Activated T-cell treated with anti-CD3 and anti-CD28 coated beads, Interleukin-2, amount 50 U/mL, for 4 hours (primary cell): ENCODE data around the gene ADAMTS17. TPM values are rescaled to one million over a fixed set of nuclear protein-coding genes. Genes with fewer than 3 reads are reported as not detected.

Experiments
- ATAC-seq, 2 donors: fragments of 200-7000 bp; cut with Tn5 transposase; one replicate each; pipeline ENCODE4 v1.10.0; 2021
- DNase-seq: peaks from one replicate; pipeline ENCODE4 v3.0.0-alpha.2; 2020
- H3K27me3 Mint-ChIP-seq: one replicate; pipeline ENCODE4 v1.8.0; 2021; ENCODE audit warnings: low read depth, mixed read lengths
- H3K36me3 Mint-ChIP-seq: one replicate; pipeline ENCODE4 v1.8.0; 2022; ENCODE audit warnings: mixed read lengths; ENCODE audit not compliant: insufficient read depth
- H3K4me1 Mint-ChIP-seq: one replicate; pipeline ENCODE4 v1.8.0; 2021; ENCODE audit warnings: low read depth, mixed read lengths
- H3K4me3 Mint-ChIP-seq: one replicate; pipeline ENCODE4 v1.8.0; 2021; ENCODE audit warnings: mild to moderate bottlenecking, moderate library complexity, mixed read lengths
- H3K9me3 Mint-ChIP-seq: one replicate; pipeline ENCODE4 v1.8.0; 2021; ENCODE audit warnings: mixed read lengths
- total RNA-seq, 3 donors: library from RNA; stranded (reverse); gene quantifications; one replicate each; pipeline ENCODE4 v1.2.1, GENCODE V29; 2021

ADAMTS17 gene
- total RNA-seq, 3 donors from 2014 or later: 2.6 to 3.9 (median 3.2) TPM

GRCh38 chr15:100227781-100228180 is 114.0 kb downstream of the ADAMTS17 start:
- Mint-ChIP-seq H3K4me3 (no peak overlapping the region), H3K4me1 (peaks cover 28% of the 10 kb centered on the region), H3K27me3 (no peaks in the 10 kb centered on the region), H3K36me3 (peaks cover 5% of the 10 kb centered on the region), H3K9me3 (no peaks in the 10 kb centered on the region)
- DNase-seq: no peak
- ATAC-seq: no peak

- no peaks in the 10 kb centered on the region for H3K9me3 Mint-ChIP-seq
- H3K36me3 Mint-ChIP-seq: peaks cover 3% of the 10 kb centered on the region
- no peaks in the 10 kb centered on the region for H3K27me3 Mint-ChIP-seq
- DNase-seq (no peak), ATAC-seq (no peak)
- H3K4me3 Mint-ChIP-seq: no peak overlapping the region
- peaks cover 28% of the 10 kb centered on the region for H3K4me1 Mint-ChIP-seq
Measured at GRCh38 chr15:100226107-100226506, 115.7 kb downstream of the ADAMTS17 start.

- Mint-ChIP-seq H3K36me3 (peaks cover 3% of the 10 kb centered on the region), H3K27me3 (no peaks in the 10 kb centered on the region), H3K4me1 (peaks cover 14% of the 10 kb centered on the region), H3K9me3 (no peaks in the 10 kb centered on the region), H3K4me3 (no peak overlapping the region)
- DNase-seq (no peak), ATAC-seq (no peak)
Measured at GRCh38 chr15:100224206-100225185, 117.3 kb downstream of the ADAMTS17 start.

GRCh38 chr15:100222349-100222715 is 119.4 kb downstream of the ADAMTS17 start:
- DNase-seq (no peak), ATAC-seq (no peak)
- Mint-ChIP-seq H3K4me1 (peaks cover 11% of the 10 kb centered on the region), H3K27me3 (no peaks in the 10 kb centered on the region), H3K36me3 (peaks cover 3% of the 10 kb centered on the region), H3K9me3 (no peaks in the 10 kb centered on the region), H3K4me3 (no peak overlapping the region)

GRCh38 chr15:100221471-100222348 is 120.1 kb downstream of the ADAMTS17 start:
- no peaks in the 10 kb centered on the region for H3K27me3 Mint-ChIP-seq
- no peak overlapping the region for H3K4me3 Mint-ChIP-seq
- DNase-seq (no peak), ATAC-seq (no peak)
- peaks cover 11% of the 10 kb centered on the region for H3K4me1 Mint-ChIP-seq
- H3K9me3 Mint-ChIP-seq: no peaks in the 10 kb centered on the region
- peaks cover 2% of the 10 kb centered on the region for H3K36me3 Mint-ChIP-seq

GRCh38 chr15:100220058-100220768 is 121.6 kb downstream of the ADAMTS17 start:
- no peaks in the 10 kb centered on the region for H3K27me3 Mint-ChIP-seq
- no peaks in the 10 kb centered on the region for H3K9me3 Mint-ChIP-seq

GRCh38 chr15:100218434-100218833 is 123.3 kb downstream of the ADAMTS17 start:
- DNase-seq (no peak), ATAC-seq (no peak)
- H3K4me1 Mint-ChIP-seq: no peaks in the 10 kb centered on the region
- no peaks in the 10 kb centered on the region for H3K9me3 Mint-ChIP-seq
- H3K27me3 Mint-ChIP-seq: no peaks in the 10 kb centered on the region
- H3K36me3 Mint-ChIP-seq: no peaks in the 10 kb centered on the region
- no peak overlapping the region for H3K4me3 Mint-ChIP-seq

More at GRCh38 chr15:100220058-100220768, 121.6 kb downstream of the ADAMTS17 start:
- peaks cover 11% of the 10 kb centered on the region for H3K4me1 Mint-ChIP-seq
- no peaks in the 10 kb centered on the region for H3K36me3 Mint-ChIP-seq
- no peak overlapping the region for H3K4me3 Mint-ChIP-seq
- DNase-seq (no peak), ATAC-seq (no peak)

- no peak for DNase-seq
- no peaks in the 10 kb centered on the region for H3K27me3 Mint-ChIP-seq
- no peak overlapping the region for H3K4me3 Mint-ChIP-seq
- no peaks in the 10 kb centered on the region for H3K36me3 Mint-ChIP-seq
- H3K9me3 Mint-ChIP-seq: no peaks in the 10 kb centered on the region
- ATAC-seq: no peak
- no peaks in the 10 kb centered on the region for H3K4me1 Mint-ChIP-seq
Measured at GRCh38 chr15:100216182-100216581, 125.6 kb downstream of the ADAMTS17 start.

GRCh38 chr15:100215843-100216169 is 126.0 kb downstream of the ADAMTS17 start:
- no peaks in the 10 kb centered on the region for H3K36me3 Mint-ChIP-seq
- H3K27me3 Mint-ChIP-seq: no peaks in the 10 kb centered on the region
- no peak for ATAC-seq
- H3K9me3 Mint-ChIP-seq: no peaks in the 10 kb centered on the region
- no peak overlapping the region for H3K4me3 Mint-ChIP-seq
- H3K4me1 Mint-ChIP-seq: no peaks in the 10 kb centered on the region
- DNase-seq: no peak

GRCh38 chr15:100215031-100215842 is 126.5 kb downstream of the ADAMTS17 start:
- no peaks in the 10 kb centered on the region for H3K36me3 Mint-ChIP-seq
- no peak overlapping the region for H3K4me3 Mint-ChIP-seq
- no peak for ATAC-seq
- H3K4me1 Mint-ChIP-seq: no peaks in the 10 kb centered on the region
- no peaks in the 10 kb centered on the region for H3K27me3 Mint-ChIP-seq
- no peaks in the 10 kb centered on the region for H3K9me3 Mint-ChIP-seq
- DNase-seq: no peak

- ATAC-seq (no peak), DNase-seq (no peak)
- H3K36me3 Mint-ChIP-seq: no peaks in the 10 kb centered on the region
- no peaks in the 10 kb centered on the region for H3K9me3 Mint-ChIP-seq
- no peaks in the 10 kb centered on the region for H3K27me3 Mint-ChIP-seq
- H3K4me1 Mint-ChIP-seq: no peaks in the 10 kb centered on the region
- H3K4me3 Mint-ChIP-seq: no peak overlapping the region
Measured at GRCh38 chr15:100211855-100212850, 129.6 kb downstream of the ADAMTS17 start.

GRCh38 chr15:100210338-100210737 is 131.4 kb downstream of the ADAMTS17 start:
- Mint-ChIP-seq H3K4me1 (no peaks in the 10 kb centered on the region), H3K27me3 (no peaks in the 10 kb centered on the region), H3K4me3 (no peak overlapping the region), H3K36me3 (no peaks in the 10 kb centered on the region), H3K9me3 (no peaks in the 10 kb centered on the region)
- ATAC-seq (no peak), DNase-seq (no peak)
